ENCODE data around the gene POSTN.
"Not testable (repeated sequence)": the region's sequence is repeated elsewhere in the genome, so short reads cannot be mapped to it uniquely, and the experiment has no call there.

POSTN gene

GRCh38 chr13:37597477-37598025, 1.0 kb downstream of the POSTN start:
- DNase-seq (ENCODE audit: low read depth): no peak

GRCh38 chr13:37596805-37597204, 1.8 kb downstream of the POSTN start:
- no peak for DNase-seq (ENCODE audit: low read depth)

- no peak for DNase-seq (ENCODE audit: low read depth)
Measured at GRCh38 chr13:37595162-37595561, 3.4 kb downstream of the POSTN start.

GRCh38 chr13:37594550-37594949, 4.0 kb downstream of the POSTN start:
- DNase-seq (ENCODE audit: low read depth): no peak

- DNase-seq (ENCODE audit: low read depth): not testable (repeated sequence)
Measured at GRCh38 chr13:37589381-37589780, 9.2 kb downstream of the POSTN start.

GRCh38 chr13:37587236-37587635, 11.3 kb downstream of the POSTN start:
- no peak for DNase-seq (ENCODE audit: low read depth)

- no peak for DNase-seq (ENCODE audit: low read depth)
Measured at GRCh38 chr13:37586164-37586563, 12.4 kb downstream of the POSTN start.

GRCh38 chr13:37585541-37585940, 13.0 kb downstream of the POSTN start:
- DNase-seq (ENCODE audit: low read depth): no peak

GRCh38 chr13:37576601-37577000, 22.0 kb downstream of the POSTN start:
- DNase-seq (ENCODE audit: low read depth): no peak

GRCh38 chr13:37565425-37565824, 33.1 kb downstream of the POSTN start:
- no peak for DNase-seq (ENCODE audit: low read depth)

- no peak for DNase-seq (ENCODE audit: low read depth)
Measured at GRCh38 chr13:37561031-37561430, 37.5 kb downstream of the POSTN start.

GRCh38 chr13:37560526-37560925, 38.0 kb downstream of the POSTN start:
- DNase-seq (ENCODE audit: low read depth): no peak

GRCh38 chr13:37558766-37559165, 39.8 kb downstream of the POSTN start:
- DNase-seq (ENCODE audit: low read depth): not testable (repeated sequence)

GRCh38 chr13:37546087-37546486, 52.5 kb downstream of the POSTN start:
- DNase-seq (ENCODE audit: low read depth): no peak

- DNase-seq (ENCODE audit: low read depth): no peak
Measured at GRCh38 chr13:37544995-37545394, 53.6 kb downstream of the POSTN start.

- DNase-seq (ENCODE audit: low read depth): no peak
Measured at GRCh38 chr13:37539976-37540605, 58.5 kb downstream of the POSTN start.

GRCh38 chr13:37539170-37539569, 59.4 kb downstream of the POSTN start:
- DNase-seq (ENCODE audit: low read depth): no peak

- no peak for DNase-seq (ENCODE audit: low read depth)
Measured at GRCh38 chr13:37535501-37535900, 63.1 kb downstream of the POSTN start.

GRCh38 chr13:37534676-37535075, 63.9 kb downstream of the POSTN start:
- DNase-seq (ENCODE audit: low read depth): no peak

GRCh38 chr13:37534181-37534580, 64.4 kb downstream of the POSTN start:
- DNase-seq (ENCODE audit: low read depth): peak; percentile 56

- no peak for DNase-seq (ENCODE audit: low read depth)
Measured at GRCh38 chr13:37531049-37531448, 67.5 kb downstream of the POSTN start.

GRCh38 chr13:37529751-37530385, 68.7 kb downstream of the POSTN start:
- DNase-seq (ENCODE audit: low read depth): no peak

- DNase-seq (ENCODE audit: low read depth): no peak
Measured at GRCh38 chr13:37526710-37527473, 71.7 kb downstream of the POSTN start.
